MM.1S (cell line): Measurements from ENCODE around the gene DENND4A.

Experiments
- DNase-seq: peaks from one replicate; pipeline ENCODE4 v3.0.0-alpha.2; 2015
- H2AFZ ChIP-seq: fragments of 300-600 bp; sonication (generic); 2 replicates; pipeline ENCODE4 v1.6.0; 2016; ENCODE audit warnings: antibody characterized with exemption, low read length
- H3F3A ChIP-seq: fragments of 300-600 bp; sonication (generic); 2 replicates; pipeline ENCODE4 v1.6.1; 2016; ENCODE audit warnings: mild to moderate bottlenecking, antibody characterized with exemption, low read length, moderate library complexity, mixed read lengths; ENCODE audit not compliant: insufficient read depth
- H3K27ac ChIP-seq: fragments of 300-600 bp; sonication (generic); 2 replicates; pipeline ENCODE4 v1.5.1; 2016; ENCODE audit warnings: mild to moderate bottlenecking, low read length
- H3K27me3 ChIP-seq: fragments of 300-600 bp; sonication (generic); replicated peaks from 2 replicates; pipeline ENCODE4 v1.6.0; 2016; ENCODE audit warnings: low read length; ENCODE audit not compliant: insufficient read depth
- H3K36me3 ChIP-seq: fragments of 300-600 bp; sonication (generic); replicated peaks from 2 replicates; pipeline ENCODE4 v1.6.1; 2016; ENCODE audit warnings: mild to moderate bottlenecking, low read length, mixed read lengths; ENCODE audit not compliant: insufficient read depth
- H3K4me1 ChIP-seq: fragments of 300-600 bp; sonication (generic); 2 replicates; pipeline ENCODE4 v1.6.1; 2016; ENCODE audit warnings: low read length, mixed read lengths
- H3K4me2 ChIP-seq: fragments of 300-600 bp; sonication (generic); 2 replicates; pipeline ENCODE4 v1.6.0; 2016; ENCODE audit warnings: low read depth, low read length
- H3K4me3 ChIP-seq: fragments of 300-600 bp; sonication (generic); 2 replicates; pipeline ENCODE4 v1.5.1; 2016; ENCODE audit warnings: low read length, mixed read lengths
- H3K79me2 ChIP-seq: fragments of 300-600 bp; sonication (generic); 2 replicates; pipeline ENCODE4 v1.6.1; 2016; ENCODE audit warnings: mixed run types, low read length, mixed read lengths
- H3K9ac ChIP-seq: fragments of 300-600 bp; sonication (generic); 2 replicates; pipeline ENCODE4 v1.6.1; 2016; ENCODE audit warnings: low read length, mixed read lengths
- H3K9me2 ChIP-seq: fragments of 300-600 bp; sonication (generic); replicated peaks from 2 replicates; pipeline ENCODE4 v1.6.1; 2016; ENCODE audit warnings: mild to moderate bottlenecking, low read length, mixed read lengths; ENCODE audit not compliant: insufficient read depth
- H3K9me3 ChIP-seq: fragments of 300-600 bp; sonication (generic); replicated peaks from 2 replicates; pipeline ENCODE4 v1.6.1; 2016; ENCODE audit warnings: mild to moderate bottlenecking, low read length, mixed read lengths; ENCODE audit not compliant: insufficient read depth
- H4K20me1 ChIP-seq: fragments of 300-600 bp; sonication (generic); 2 replicates; pipeline ENCODE4 v1.6.1; 2016; ENCODE audit warnings: mild to moderate bottlenecking, low read length, moderate library complexity, mixed read lengths; ENCODE audit not compliant: insufficient read depth
- CTCF ChIP-seq: fragments of 300-600 bp; sonication (generic); IDR thresholded peaks from 2 replicates; pipeline ENCODE4 v1.5.1; 2016; ENCODE audit warnings: antibody characterized with exemption, low read length, mixed read lengths
- EZH2 ChIP-seq: fragments of 300-600 bp; sonication (generic); optimal IDR thresholded peaks from 2 replicates; pipeline ENCODE3; 2017; ENCODE audit warnings: low read depth, mild to moderate bottlenecking, antibody characterized with exemption, low read length, mixed read lengths
- EZH2phosphoT487 ChIP-seq: fragments of 300-600 bp; sonication (generic); IDR thresholded peaks from 2 replicates; pipeline ENCODE4 v1.6.1; 2018; ENCODE audit warnings: antibody characterized with exemption, low read length

DENND4A gene

GRCh38 chr15:65623103-65623502 is 169.0 kb downstream of the DENND4A start:
- Histone ChIP-seq H3K4me2 (no peak overlapping the region), H4K20me1 (no peaks in the 10 kb centered on the region), H3K9me3 (no peaks in the 10 kb centered on the region), H3K9ac (no peak overlapping the region), H3K36me3 (no peaks in the 10 kb centered on the region), H3F3A (no peaks in the 10 kb centered on the region), H3K79me2 (no peaks in the 10 kb centered on the region), H3K27me3 (no peaks in the 10 kb centered on the region), H2AFZ (no peak overlapping the region), H3K4me3 (no peak overlapping the region), H3K27ac (no peak overlapping the region), H3K4me1 (no peaks in the 10 kb centered on the region), H3K9me2 (no peaks in the 10 kb centered on the region)
- DNase-seq: no peak
- no peak for TF ChIP-seq EZH2
- no peak for TF ChIP-seq CTCF
- TF ChIP-seq EZH2phosphoT487: no peak

DNA sequence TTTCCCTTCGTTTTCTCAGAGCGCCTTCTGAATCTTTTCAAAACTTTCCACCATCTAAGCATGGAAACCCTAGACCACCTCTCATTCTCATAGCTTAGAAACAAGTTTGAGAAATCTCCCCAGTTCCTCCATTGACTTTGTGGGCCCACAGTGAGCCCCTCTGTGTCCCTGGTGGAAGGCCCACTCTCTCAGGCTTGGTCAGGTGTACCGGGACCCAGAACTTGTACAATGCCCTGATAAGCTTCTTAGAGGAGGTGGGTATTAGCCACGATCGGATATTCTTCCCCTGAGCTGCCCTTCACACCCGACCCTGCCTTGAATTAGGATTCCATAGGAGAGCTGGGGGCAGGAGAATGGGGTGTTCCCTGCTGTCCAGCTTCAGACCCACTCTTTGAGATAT is 170.5 kb downstream of the DENND4A start, which contains the start of gene SLC24A1:
TSS of gene SLC24A1 (plus strand) at position 301 of the 400 bp plus-strand sequence. CDS start 2,143 bp downstream, outside the sequence.
- no peak for TF ChIP-seq EZH2phosphoT487

DNA sequence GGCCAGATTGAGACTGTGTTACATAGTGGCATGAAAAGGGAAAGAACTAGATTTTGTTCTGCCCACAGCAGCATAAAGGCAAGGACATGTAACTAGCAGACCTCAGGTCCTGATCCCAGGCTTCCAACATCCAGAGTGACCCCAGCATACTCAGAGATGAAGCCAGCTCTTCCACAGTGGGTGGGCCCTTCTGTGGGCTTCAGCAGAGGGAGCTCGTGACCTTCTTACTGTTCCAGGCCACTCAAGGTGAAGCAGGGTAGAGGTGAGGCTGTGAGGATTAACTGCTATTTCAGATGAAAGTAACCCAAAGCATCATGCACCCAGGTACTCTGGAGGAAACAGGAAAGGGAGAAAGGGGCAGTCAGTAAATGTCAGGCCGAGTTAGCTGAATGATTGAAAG is 171.3 kb downstream of the DENND4A start:
- Histone ChIP-seq H3K36me3 (no peaks in the 10 kb centered on the region), H3K9ac (no peak overlapping the region), H4K20me1 (no peaks in the 10 kb centered on the region), H3K4me3 (no peak overlapping the region), H3K9me2 (no peaks in the 10 kb centered on the region), H3K9me3 (no peaks in the 10 kb centered on the region), H3K27me3 (no peaks in the 10 kb centered on the region), H3F3A (no peaks in the 10 kb centered on the region), H2AFZ (no peak overlapping the region), H3K4me1 (no peaks in the 10 kb centered on the region), H3K79me2 (no peaks in the 10 kb centered on the region), H3K27ac (no peak overlapping the region), H3K4me2 (no peak overlapping the region)
- DNase-seq: no peak
- TF ChIP-seq CTCF (no peak), EZH2phosphoT487 (no peak), EZH2 (no peak)

More for the DNA sequence above, 170.5 kb downstream of the DENND4A start, which contains the start of gene SLC24A1:
- Histone ChIP-seq H4K20me1 (no peaks in the 10 kb centered on the region), H3K9me3 (no peaks in the 10 kb centered on the region), H3K27ac (no peak within 1 kb of the TSS), H3K9ac (no peak within 1 kb of the TSS), H3K4me1 (no peaks in the 10 kb centered on the region), H3K36me3 (no peaks in the 10 kb centered on the region), H2AFZ (no peak within 1 kb of the TSS), H3F3A (no peaks in the 10 kb centered on the region), H3K4me3 (no peak within 1 kb of the TSS), H3K4me2 (no peak within 1 kb of the TSS), H3K79me2 (no peaks in the 10 kb centered on the region), H3K27me3 (no peaks in the 10 kb centered on the region), H3K9me2 (no peaks in the 10 kb centered on the region)
- DNase-seq: no peak

DNA sequence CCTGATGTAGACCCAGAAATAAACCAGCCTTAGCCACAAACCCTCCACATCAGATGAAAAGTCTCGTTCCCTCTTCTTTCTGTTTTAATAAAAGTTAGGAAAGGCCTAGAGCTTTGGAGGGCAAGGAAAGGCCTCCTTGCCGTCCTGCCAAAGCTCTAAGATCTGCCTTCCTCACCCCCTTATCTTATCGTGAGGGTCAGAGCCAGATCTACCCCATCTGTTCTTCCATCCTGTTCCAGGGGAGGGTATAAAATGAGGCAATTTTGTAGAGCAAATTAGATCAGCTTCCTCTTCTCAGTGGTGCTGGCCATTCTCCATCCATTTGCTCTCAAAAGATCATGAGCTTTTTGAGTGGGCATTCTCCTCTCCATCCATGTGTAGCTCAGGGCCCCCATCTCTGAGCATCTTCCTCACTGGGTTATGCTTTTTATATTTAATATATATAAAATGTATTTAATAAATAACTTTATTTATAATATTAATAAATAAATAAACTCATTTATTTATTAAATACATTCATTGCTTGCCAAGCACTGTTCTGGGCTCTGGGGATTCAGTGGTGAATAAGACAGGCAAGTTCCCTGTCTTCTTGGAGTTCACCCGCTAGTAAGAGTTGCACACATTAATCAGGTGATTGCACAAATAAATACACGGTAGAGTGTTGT is 172.3 kb downstream of the DENND4A start:
- H3K9ac ChIP-seq: no peak overlapping the region
- no peaks in the 10 kb centered on the region for H4K20me1 ChIP-seq
- H3K36me3 ChIP-seq: no peaks in the 10 kb centered on the region
- H2AFZ ChIP-seq: no peak overlapping the region
- H3K4me3 ChIP-seq: no peak overlapping the region
- H3K4me1 ChIP-seq: no peaks in the 10 kb centered on the region
- H3F3A ChIP-seq: no peaks in the 10 kb centered on the region
- TF ChIP-seq EZH2phosphoT487: no peak
- no peak for TF ChIP-seq EZH2
- no peak for TF ChIP-seq CTCF
- DNase-seq: no peak
- H3K79me2 ChIP-seq: no peaks in the 10 kb centered on the region
- no peaks in the 10 kb centered on the region for H3K27me3 ChIP-seq
- no peaks in the 10 kb centered on the region for H3K9me2 ChIP-seq
- no peak overlapping the region for H3K4me2 ChIP-seq
- no peak overlapping the region for H3K27ac ChIP-seq
- no peaks in the 10 kb centered on the region for H3K9me3 ChIP-seq
